ENCODE data around the gene ANO9.

GRCh38 chr11:405954-406795 lies 35.6 kb downstream of the ANO9 start:
- TF ChIP-seq CTCF (IDR thresholded peaks at IDR 0.05) = no peak
- TF ChIP-seq POLR2A (IDR thresholded peaks at IDR 0.05) = no peak

Data from esophagus squamous epithelium (tissue), 4 donors.